Omental fat pad (tissue), 4 donors: ENCODE results near the gene SKIL. TPM values are rescaled to one million over a fixed set of nuclear protein-coding genes. Genes with fewer than 3 reads are reported as not detected.

Source experiments
- ATAC-seq: fragments of 150-250 bp; one replicate; pipeline ENCODE4 v1.9.1; 2016; ENCODE audit warnings: mild to moderate bottlenecking, moderate library complexity; ENCODE audit not compliant: low FRiP score
- DNase-seq: peaks from one replicate; pipeline ENCODE4 v3.0.0-alpha.2; 2019; ENCODE audit warnings: low spot score
- total RNA-seq, 4 donors: library from RNA; depleted of rRNA; stranded (reverse); fragments of >200 nt; gene quantifications; one replicate each; pipeline ENCODE4 v1.1.0, GENCODE V29; 2016
- TF ChIP-seq, protein P1 (sequence below), 3 donors: fragments of 450-650 bp; IDR thresholded peaks; one replicate each; pipeline ENCODE4 v1.5.1; 2016 to 2017; ENCODE audit warnings: antibody characterized with exemption in 3 of 3, mild to moderate bottlenecking in 3 of 3, moderate library complexity in 2 of 3

Gene SKIL
- total RNA-seq, 4 donors from 2014 or later, result 38.9 to 79.1 (median 54.9) TPM

DNA sequence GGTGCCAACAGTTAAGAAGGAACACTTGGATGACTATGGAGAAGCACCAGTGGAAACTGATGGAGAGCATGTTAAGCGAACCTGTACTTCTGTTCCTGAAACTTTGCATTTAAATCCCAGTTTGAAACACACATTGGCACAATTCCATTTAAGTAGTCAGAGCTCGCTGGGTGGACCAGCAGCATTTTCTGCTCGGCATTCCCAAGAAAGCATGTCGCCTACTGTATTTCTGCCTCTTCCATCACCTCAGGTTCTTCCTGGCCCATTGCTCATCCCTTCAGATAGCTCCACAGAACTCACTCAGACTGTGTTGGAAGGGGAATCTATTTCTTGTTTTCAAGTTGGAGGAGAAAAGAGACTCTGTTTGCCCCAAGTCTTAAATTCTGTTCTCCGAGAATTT lies 3.0 kb downstream of the SKIL start:
- TF ChIP-seq, protein P1, sequence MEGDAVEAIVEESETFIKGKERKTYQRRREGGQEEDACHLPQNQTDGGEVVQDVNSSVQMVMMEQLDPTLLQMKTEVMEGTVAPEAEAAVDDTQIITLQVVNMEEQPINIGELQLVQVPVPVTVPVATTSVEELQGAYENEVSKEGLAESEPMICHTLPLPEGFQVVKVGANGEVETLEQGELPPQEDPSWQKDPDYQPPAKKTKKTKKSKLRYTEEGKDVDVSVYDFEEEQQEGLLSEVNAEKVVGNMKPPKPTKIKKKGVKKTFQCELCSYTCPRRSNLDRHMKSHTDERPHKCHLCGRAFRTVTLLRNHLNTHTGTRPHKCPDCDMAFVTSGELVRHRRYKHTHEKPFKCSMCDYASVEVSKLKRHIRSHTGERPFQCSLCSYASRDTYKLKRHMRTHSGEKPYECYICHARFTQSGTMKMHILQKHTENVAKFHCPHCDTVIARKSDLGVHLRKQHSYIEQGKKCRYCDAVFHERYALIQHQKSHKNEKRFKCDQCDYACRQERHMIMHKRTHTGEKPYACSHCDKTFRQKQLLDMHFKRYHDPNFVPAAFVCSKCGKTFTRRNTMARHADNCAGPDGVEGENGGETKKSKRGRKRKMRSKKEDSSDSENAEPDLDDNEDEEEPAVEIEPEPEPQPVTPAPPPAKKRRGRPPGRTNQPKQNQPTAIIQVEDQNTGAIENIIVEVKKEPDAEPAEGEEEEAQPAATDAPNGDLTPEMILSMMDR (IDR thresholded peaks at IDR 0.05), result no peak

DNA sequence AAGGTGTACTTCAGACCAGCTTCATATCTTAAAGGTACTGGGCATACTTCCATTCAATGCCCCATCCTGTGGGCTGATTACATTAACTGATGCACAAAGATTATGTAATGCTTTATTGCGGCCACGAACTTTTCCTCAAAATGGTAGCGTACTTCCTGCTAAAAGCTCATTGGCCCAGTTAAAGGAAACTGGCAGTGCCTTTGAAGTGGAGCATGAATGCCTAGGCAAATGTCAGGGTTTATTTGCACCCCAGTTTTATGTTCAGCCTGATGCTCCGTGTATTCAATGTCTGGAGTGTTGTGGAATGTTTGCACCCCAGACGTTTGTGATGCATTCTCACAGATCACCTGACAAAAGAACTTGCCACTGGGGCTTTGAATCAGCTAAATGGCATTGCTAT lies 3.4 kb downstream of the SKIL start:
- ATAC-seq, result no peak

More for the DNA sequence above, 3.0 kb downstream of the SKIL start:
- ATAC-seq (no peak), DNase-seq (no peak)

DNA sequence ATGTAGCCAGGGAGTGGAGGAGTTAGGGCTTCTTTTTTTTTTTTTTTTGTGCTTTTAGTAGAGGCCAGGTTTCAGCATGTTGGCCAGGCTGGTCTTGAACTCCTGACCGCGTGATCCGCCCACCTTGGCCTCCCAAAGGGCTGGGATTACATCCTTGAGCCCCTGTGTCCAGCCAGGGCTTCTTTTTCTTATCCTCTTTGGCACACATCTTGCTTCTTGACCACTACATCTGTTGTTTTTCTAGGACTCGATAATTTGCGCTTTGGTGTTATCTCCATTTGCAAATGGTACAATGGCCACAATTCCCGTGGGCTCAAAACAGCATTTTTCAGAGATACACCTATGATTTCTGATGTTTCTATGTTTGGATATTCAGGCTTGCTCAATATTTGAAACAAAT lies 4.2 kb downstream of the SKIL start:
- DNase-seq (no peak), ATAC-seq (no peak)
- TF ChIP-seq, protein P1 (IDR thresholded peaks at IDR 0.05), result no peak

More for the DNA sequence above, 3.4 kb downstream of the SKIL start:
- TF ChIP-seq, protein P1 (IDR thresholded peaks at IDR 0.05), result no peak
- no peak for DNase-seq

GRCh38 chr3:170363471-170363994 lies 6.0 kb downstream of the SKIL start:
- TF ChIP-seq, protein P1 (IDR thresholded peaks at IDR 0.05), result no peak
- DNase-seq, result no peak
- no peak for ATAC-seq

DNA sequence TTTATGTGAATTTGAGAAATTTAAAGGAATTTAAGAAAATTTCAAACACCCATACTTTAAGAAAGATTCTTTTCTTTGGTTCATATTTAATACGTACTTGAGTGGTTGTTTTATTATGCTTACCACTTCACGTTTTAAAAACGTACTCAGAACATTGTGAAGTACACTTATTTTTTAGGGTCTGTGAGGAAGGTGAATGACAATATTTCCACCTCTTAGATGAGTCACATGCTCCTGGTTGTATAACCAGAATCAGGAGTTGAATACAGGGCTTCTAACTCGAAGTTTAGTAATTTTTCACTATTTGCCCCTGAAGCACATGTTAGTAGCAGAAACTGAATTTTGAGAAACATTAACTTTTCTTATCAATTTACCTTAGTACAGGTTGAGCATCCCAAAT lies 7.5 kb downstream of the SKIL start:
- no peak for ATAC-seq
- TF ChIP-seq, protein P1 (IDR thresholded peaks at IDR 0.05), result no peak
- no peak for DNase-seq

GRCh38 chr3:170367797-170368196 lies 10.3 kb downstream of the SKIL start:
- TF ChIP-seq, protein P1 (IDR thresholded peaks at IDR 0.05), result no peak
- no peak for ATAC-seq
- no peak for DNase-seq

- ATAC-seq (no peak), DNase-seq (no peak)
- TF ChIP-seq, protein P1 (IDR thresholded peaks at IDR 0.05), result no peak
These were observed 11.4 kb downstream of the SKIL start for GRCh38 chr3:170368921-170369320.
